Fibroblast of lung (primary cell): ENCODE results near the gene FNDC10.
"Not testable (repeated sequence)": the region's sequence is repeated elsewhere in the genome, so short reads cannot be mapped to it uniquely, and the experiment has no call there.

Experiments
- EZH2 ChIP-seq: IDR thresholded peaks from 2 replicates; pipeline ENCODE4 v1.5.1; 2012; ENCODE audit warnings: low read length, control low read depth, mild to moderate bottlenecking; ENCODE audit errors: missing control alignments
- TF ChIP-seq, protein P1 (sequence below), 2 donors: IDR thresholded peaks in 1 of 2; conservative IDR thresholded peaks in 1 of 2; 1 replicate in 1 of 2; 2 replicates in 1 of 2; pipeline ENCODE4 v1.5.1; 2011 to 2012; ENCODE audit warnings: low read length in 2 of 2, control low read depth in 1 of 2, inconsistent platforms in 1 of 2, low read depth in 1 of 2, mild to moderate bottlenecking in 1 of 2

DNA sequence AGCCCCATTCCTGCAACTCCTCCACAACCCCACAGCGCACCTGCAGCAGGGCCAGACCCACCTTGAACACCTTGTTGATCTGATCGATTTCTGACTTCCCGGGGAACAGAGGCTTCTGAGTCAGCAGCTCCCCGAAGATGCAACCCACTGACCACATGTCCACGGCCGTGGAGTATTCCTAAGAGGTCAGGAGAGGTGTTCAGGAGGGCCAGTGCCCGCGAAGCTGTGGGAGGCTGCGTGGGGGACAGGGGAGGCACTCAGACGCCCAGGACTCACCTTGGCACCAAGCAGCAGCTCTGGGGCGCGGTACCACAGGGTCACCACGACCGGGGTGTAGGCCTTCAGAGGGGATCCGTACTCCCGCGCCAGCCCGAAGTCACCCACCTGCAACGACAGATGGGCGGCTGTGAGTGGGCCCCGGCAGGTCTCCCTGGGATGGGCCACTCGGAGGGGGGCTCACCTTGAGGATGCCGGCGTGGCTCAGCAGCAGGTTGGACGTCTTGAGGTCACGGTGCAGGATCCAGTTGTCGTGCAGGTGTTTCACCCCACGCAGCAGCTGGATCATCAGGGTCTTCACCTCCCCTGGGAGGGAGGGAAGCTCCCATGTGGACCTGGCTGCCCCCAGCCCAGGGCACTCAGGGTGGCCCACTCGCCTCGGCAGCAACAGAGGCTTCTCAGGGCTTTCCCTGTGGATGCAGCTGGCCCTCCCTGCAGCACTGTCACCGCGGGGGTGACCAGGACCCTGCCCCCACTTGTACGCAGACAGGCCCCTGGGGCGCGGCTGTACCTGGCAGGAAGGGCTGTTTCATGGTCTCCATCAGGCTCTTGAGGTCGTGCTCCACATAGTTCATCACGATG, 36.9 kb upstream of the FNDC10 start:
- TF ChIP-seq, protein P1, sequence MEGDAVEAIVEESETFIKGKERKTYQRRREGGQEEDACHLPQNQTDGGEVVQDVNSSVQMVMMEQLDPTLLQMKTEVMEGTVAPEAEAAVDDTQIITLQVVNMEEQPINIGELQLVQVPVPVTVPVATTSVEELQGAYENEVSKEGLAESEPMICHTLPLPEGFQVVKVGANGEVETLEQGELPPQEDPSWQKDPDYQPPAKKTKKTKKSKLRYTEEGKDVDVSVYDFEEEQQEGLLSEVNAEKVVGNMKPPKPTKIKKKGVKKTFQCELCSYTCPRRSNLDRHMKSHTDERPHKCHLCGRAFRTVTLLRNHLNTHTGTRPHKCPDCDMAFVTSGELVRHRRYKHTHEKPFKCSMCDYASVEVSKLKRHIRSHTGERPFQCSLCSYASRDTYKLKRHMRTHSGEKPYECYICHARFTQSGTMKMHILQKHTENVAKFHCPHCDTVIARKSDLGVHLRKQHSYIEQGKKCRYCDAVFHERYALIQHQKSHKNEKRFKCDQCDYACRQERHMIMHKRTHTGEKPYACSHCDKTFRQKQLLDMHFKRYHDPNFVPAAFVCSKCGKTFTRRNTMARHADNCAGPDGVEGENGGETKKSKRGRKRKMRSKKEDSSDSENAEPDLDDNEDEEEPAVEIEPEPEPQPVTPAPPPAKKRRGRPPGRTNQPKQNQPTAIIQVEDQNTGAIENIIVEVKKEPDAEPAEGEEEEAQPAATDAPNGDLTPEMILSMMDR (conservative IDR thresholded peaks at IDR 0.05 in 1 of 2, IDR thresholded peaks at IDR 0.05 in 1 of 2; ENCODE audit: low read depth in 1 of 2, low read length in 2 of 2): not testable (repeated sequence)
- not testable (repeated sequence) for TF ChIP-seq EZH2
